ENCODE measurements around the gene AADAC.

GRCh38 chr3:151793636-151794035, 20.3 kb upstream of the AADAC start:
- TF ChIP-seq, protein P1, sequence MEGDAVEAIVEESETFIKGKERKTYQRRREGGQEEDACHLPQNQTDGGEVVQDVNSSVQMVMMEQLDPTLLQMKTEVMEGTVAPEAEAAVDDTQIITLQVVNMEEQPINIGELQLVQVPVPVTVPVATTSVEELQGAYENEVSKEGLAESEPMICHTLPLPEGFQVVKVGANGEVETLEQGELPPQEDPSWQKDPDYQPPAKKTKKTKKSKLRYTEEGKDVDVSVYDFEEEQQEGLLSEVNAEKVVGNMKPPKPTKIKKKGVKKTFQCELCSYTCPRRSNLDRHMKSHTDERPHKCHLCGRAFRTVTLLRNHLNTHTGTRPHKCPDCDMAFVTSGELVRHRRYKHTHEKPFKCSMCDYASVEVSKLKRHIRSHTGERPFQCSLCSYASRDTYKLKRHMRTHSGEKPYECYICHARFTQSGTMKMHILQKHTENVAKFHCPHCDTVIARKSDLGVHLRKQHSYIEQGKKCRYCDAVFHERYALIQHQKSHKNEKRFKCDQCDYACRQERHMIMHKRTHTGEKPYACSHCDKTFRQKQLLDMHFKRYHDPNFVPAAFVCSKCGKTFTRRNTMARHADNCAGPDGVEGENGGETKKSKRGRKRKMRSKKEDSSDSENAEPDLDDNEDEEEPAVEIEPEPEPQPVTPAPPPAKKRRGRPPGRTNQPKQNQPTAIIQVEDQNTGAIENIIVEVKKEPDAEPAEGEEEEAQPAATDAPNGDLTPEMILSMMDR (IDR thresholded peaks at IDR 0.05), result no peak
- TF ChIP-seq ZFX (IDR thresholded peaks at IDR 0.05; ENCODE audit: borderline replicate concordance), result no peak
